NCI-H82 (cell line): ENCODE measurements around the gene RPL15.

Experiments used
- DNase-seq: peaks from one replicate; lab custom pipeline; 2025; lab: John Stamatoyannopoulos, UW

The RPL15 gene

GRCh38 chr3:23961913-23962312, 45.0 kb downstream of the RPL15 start:
- DNase-seq = no peak

GRCh38 chr3:23964537-23965235, 47.8 kb downstream of the RPL15 start:
- no peak for DNase-seq

- DNase-seq = no peak
These were observed 49.4 kb downstream of the RPL15 start for GRCh38 chr3:23966328-23966727.

GRCh38 chr3:23968463-23969184, 51.7 kb downstream of the RPL15 start:
- DNase-seq = peak; percentile 34

- no peak for DNase-seq
These were observed 52.5 kb downstream of the RPL15 start for GRCh38 chr3:23969393-23969792.
